Liver (tissue), 9 donors: Measurements from ENCODE around the gene BAIAP3. TPM values are rescaled to one million over a fixed set of nuclear protein-coding genes. Genes with fewer than 3 reads are reported as not detected.

Experiments
- DNase-seq: peaks from one replicate; pipeline ENCODE4 v3.0.0-alpha.2; 2017; ENCODE audit warnings: low spot score
- H3K27ac ChIP-seq, 2 donors: one replicate each; pipeline ENCODE4 v1.7.0; 2013; ENCODE audit warnings: inconsistent platforms in 2 of 2, low read length in 2 of 2, control low read depth in 1 of 2, low read depth in 1 of 2, mild to moderate bottlenecking in 1 of 2
- H3K27me3 ChIP-seq, 4 donors: one replicate each; pipeline versions ENCODE4 v1.6.1 to v1.7.0; 2013; ENCODE audit warnings: low read length in 3 of 4, inconsistent platforms in 1 of 4, mild to moderate bottlenecking in 1 of 4, moderate library complexity in 1 of 4; ENCODE audit not compliant: control insufficient read depth in 4 of 4, insufficient read depth in 4 of 4
- H3K36me3 ChIP-seq, 4 donors: one replicate each; pipeline versions ENCODE4 v1.6.1 to v1.7.0; 2013; ENCODE audit warnings: low read length in 3 of 4, mild to moderate bottlenecking in 3 of 4, low read depth in 1 of 4, moderate library complexity in 1 of 4; ENCODE audit not compliant: control insufficient read depth in 4 of 4, insufficient read depth in 3 of 4
- H3K4me1 ChIP-seq, 4 donors: one replicate each; pipeline versions ENCODE4 v1.6.1 to v1.7.0; 2013; ENCODE audit warnings: low read length in 3 of 4, mild to moderate bottlenecking in 3 of 4, moderate library complexity in 1 of 4; ENCODE audit not compliant: control insufficient read depth in 4 of 4, insufficient read depth in 4 of 4
- H3K4me3 ChIP-seq, 3 donors: one replicate each; pipeline versions ENCODE4 v1.6.1 to v1.7.0; 2013; ENCODE audit warnings: low read length in 3 of 3, control low read depth in 1 of 3, low read depth in 1 of 3, mild to moderate bottlenecking in 1 of 3
- H3K9ac ChIP-seq, 2 donors: one replicate each; pipeline ENCODE4 v1.7.0; 2013; ENCODE audit warnings: low read length in 2 of 2, mild to moderate bottlenecking in 2 of 2, moderate library complexity in 2 of 2, control low read depth in 1 of 2, low read depth in 1 of 2
- H3K9me3 ChIP-seq, 4 donors: one replicate each; pipeline versions ENCODE4 v1.6.1 to v1.7.0; 2013; ENCODE audit warnings: low read length in 3 of 4; ENCODE audit not compliant: control insufficient read depth in 4 of 4
- EGR1 ChIP-seq, 2 donors: IDR thresholded peaks; 2 replicates each; pipeline ENCODE4 v1.6.1; 2016 to 2018; ENCODE audit warnings: antibody characterized with exemption in 2 of 2, low read depth in 2 of 2
- FOXA1 ChIP-seq: IDR thresholded peaks from 2 replicates; pipeline ENCODE4 v1.6.1; 2016; ENCODE audit warnings: antibody characterized with exemption
- JUND ChIP-seq, 2 donors: IDR thresholded peaks; 2 replicates each; pipeline ENCODE4 v1.6.1; 2016; ENCODE audit warnings: antibody characterized with exemption in 2 of 2
- NR2F2 ChIP-seq: IDR thresholded peaks from 2 replicates; pipeline ENCODE4 v1.6.1; 2016; ENCODE audit warnings: antibody characterized with exemption
- RAD21 ChIP-seq, 2 donors: IDR thresholded peaks; 2 replicates each; pipeline ENCODE4 v1.6.1; 2016; ENCODE audit warnings: antibody characterized with exemption in 2 of 2, mild to moderate bottlenecking in 2 of 2
- RXRA ChIP-seq, 2 donors: IDR thresholded peaks; 2 replicates each; pipeline ENCODE4 v1.6.1; 2017 to 2018; ENCODE audit warnings: antibody characterized with exemption in 2 of 2, mild to moderate bottlenecking in 1 of 2
- SP1 ChIP-seq: IDR thresholded peaks from 2 replicates; pipeline ENCODE4 v1.6.1; 2018; ENCODE audit warnings: antibody characterized with exemption, mild to moderate bottlenecking
- TAF1 ChIP-seq: conservative IDR thresholded peaks from 2 replicates; pipeline ENCODE4 v1.6.1; 2016; ENCODE audit warnings: antibody characterized with exemption, mild to moderate bottlenecking
- YY1 ChIP-seq: IDR thresholded peaks from 2 replicates; pipeline ENCODE4 v1.6.1; 2016; ENCODE audit warnings: antibody characterized with exemption, mild to moderate bottlenecking
- WGBS: extraction: QIAGEN DNeasy Blood & Tissue Kit; methylation state at CpG from one replicate; pipeline ENCODE4 v1.1.7; 2013; 5-methylcytosine and 5-hydroxymethylcytosine counted together
- polyA plus RNA-seq, 2 donors: library from polyadenylated mRNA; stranded (reverse) in 1 of 2; unstranded in 1 of 2; fragments of 200-250 nt in 1 of 2; fragments of >200 nt in 1 of 2; fragmentation: Nextera tagmentation in 1 of 2; extraction: Ambion mirVana in 1 of 2; gene quantifications; one replicate each; pipeline versions ENCODE4 v1.2.1 to v1.2.3, GENCODE V29; 2013 to 2015
- total RNA-seq, 2 donors: library from RNA; depleted of rRNA; stranded (reverse); fragments of >200 nt; gene quantifications; one replicate each; pipeline ENCODE4 v1.2.3, GENCODE V29; 2014
- TF ChIP-seq, protein P1 (sequence below): IDR thresholded peaks from 2 replicates; pipeline ENCODE4 v1.6.1; 2016; ENCODE audit warnings: antibody characterized with exemption
- TF ChIP-seq, protein P2 (sequence below): fragments of 150-350 bp; IDR thresholded peaks from 2 replicates; pipeline ENCODE4 v1.5.1; 2017; ENCODE audit warnings: improper control_type of control experiment, low read depth, low read length; ENCODE audit not compliant: missing input control
- TF ChIP-seq, protein P3 (sequence below): IDR thresholded peaks from 2 replicates; pipeline ENCODE4 v1.6.1; 2016; ENCODE audit warnings: antibody characterized with exemption, mild to moderate bottlenecking
- TF ChIP-seq, protein P4 (sequence below): IDR thresholded peaks from 2 replicates; pipeline ENCODE4 v1.6.1; 2016; ENCODE audit warnings: antibody characterized with exemption
- TF ChIP-seq, protein P5 (sequence below): IDR thresholded peaks from 2 replicates; pipeline ENCODE4 v1.6.1; 2016; ENCODE audit warnings: antibody characterized with exemption
- donor health status: healthy.
- donor health status: healthy.
- donor health status: healthy.
- donor health status: healthy.
- donor health status: healthy.

BAIAP3 gene
- total and polyA plus RNA-seq, 4 donors, result 1.6 to 3.8 (median 2.6) TPM

DNA sequence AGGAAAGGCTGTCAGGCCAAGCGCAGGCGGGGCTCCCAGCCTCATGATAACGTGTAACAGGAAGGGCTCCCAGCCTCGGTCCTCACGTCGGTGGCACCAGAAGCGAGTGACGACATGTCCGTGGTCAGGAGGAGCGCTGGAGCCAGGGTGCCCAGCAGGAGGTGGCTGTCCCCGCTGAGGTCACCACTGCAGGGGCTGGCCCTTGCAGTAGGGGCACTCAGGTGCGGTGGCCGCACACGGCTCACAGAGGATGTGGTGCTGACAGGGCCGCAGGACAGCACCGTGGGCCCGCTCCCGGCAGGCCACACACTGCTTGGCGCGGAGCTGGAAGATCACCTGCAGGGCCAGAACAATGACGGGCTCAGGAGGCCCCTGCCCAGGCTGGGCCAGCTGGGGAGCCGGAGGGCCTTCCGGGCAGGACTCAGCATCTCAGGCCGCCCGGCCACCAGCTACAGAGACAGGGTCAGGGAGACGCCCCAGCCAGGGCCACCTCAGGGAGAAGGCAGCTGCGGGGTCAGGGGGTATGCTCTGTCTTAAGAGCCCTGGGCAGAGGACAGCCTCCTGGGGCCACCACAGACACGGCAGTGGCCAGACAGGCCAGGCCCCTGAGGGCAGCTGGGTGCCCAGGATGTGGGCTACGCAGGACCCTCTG, 32.7 kb downstream of the BAIAP3 start:
- Histone ChIP-seq H3K27ac (no peak overlapping the region), H3K4me3 (no peak overlapping the region), H3K4me1 (no peaks in the 10 kb centered on the region), H3K9ac (no peak overlapping the region), H3K27me3 (no peaks in the 10 kb centered on the region), H3K9me3 (no peaks in the 10 kb centered on the region), H3K36me3 (peaks cover 4 to 51% (median 32%) of the 10 kb centered on the region in 4 donors)
- TF ChIP-seq, protein P1, sequence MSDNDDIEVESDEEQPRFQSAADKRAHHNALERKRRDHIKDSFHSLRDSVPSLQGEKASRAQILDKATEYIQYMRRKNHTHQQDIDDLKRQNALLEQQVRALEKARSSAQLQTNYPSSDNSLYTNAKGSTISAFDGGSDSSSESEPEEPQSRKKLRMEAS, result no peak
- TF ChIP-seq SP1 (no peak), EGR1 (IDR thresholded peaks at IDR 0.05; ENCODE audit: low read depth in 2 of 2) (no peak), RAD21 (IDR thresholded peaks at IDR 0.05) (no peak), FOXA1 (no peak), NR2F2 (no peak), JUND (IDR thresholded peaks at IDR 0.05) (no peak)
- TF ChIP-seq, protein P2, sequence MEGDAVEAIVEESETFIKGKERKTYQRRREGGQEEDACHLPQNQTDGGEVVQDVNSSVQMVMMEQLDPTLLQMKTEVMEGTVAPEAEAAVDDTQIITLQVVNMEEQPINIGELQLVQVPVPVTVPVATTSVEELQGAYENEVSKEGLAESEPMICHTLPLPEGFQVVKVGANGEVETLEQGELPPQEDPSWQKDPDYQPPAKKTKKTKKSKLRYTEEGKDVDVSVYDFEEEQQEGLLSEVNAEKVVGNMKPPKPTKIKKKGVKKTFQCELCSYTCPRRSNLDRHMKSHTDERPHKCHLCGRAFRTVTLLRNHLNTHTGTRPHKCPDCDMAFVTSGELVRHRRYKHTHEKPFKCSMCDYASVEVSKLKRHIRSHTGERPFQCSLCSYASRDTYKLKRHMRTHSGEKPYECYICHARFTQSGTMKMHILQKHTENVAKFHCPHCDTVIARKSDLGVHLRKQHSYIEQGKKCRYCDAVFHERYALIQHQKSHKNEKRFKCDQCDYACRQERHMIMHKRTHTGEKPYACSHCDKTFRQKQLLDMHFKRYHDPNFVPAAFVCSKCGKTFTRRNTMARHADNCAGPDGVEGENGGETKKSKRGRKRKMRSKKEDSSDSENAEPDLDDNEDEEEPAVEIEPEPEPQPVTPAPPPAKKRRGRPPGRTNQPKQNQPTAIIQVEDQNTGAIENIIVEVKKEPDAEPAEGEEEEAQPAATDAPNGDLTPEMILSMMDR, result no peak
- TF ChIP-seq, protein P3, sequence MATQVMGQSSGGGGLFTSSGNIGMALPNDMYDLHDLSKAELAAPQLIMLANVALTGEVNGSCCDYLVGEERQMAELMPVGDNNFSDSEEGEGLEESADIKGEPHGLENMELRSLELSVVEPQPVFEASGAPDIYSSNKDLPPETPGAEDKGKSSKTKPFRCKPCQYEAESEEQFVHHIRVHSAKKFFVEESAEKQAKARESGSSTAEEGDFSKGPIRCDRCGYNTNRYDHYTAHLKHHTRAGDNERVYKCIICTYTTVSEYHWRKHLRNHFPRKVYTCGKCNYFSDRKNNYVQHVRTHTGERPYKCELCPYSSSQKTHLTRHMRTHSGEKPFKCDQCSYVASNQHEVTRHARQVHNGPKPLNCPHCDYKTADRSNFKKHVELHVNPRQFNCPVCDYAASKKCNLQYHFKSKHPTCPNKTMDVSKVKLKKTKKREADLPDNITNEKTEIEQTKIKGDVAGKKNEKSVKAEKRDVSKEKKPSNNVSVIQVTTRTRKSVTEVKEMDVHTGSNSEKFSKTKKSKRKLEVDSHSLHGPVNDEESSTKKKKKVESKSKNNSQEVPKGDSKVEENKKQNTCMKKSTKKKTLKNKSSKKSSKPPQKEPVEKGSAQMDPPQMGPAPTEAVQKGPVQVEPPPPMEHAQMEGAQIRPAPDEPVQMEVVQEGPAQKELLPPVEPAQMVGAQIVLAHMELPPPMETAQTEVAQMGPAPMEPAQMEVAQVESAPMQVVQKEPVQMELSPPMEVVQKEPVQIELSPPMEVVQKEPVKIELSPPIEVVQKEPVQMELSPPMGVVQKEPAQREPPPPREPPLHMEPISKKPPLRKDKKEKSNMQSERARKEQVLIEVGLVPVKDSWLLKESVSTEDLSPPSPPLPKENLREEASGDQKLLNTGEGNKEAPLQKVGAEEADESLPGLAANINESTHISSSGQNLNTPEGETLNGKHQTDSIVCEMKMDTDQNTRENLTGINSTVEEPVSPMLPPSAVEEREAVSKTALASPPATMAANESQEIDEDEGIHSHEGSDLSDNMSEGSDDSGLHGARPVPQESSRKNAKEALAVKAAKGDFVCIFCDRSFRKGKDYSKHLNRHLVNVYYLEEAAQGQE, result no peak
- TF ChIP-seq, protein P4, sequence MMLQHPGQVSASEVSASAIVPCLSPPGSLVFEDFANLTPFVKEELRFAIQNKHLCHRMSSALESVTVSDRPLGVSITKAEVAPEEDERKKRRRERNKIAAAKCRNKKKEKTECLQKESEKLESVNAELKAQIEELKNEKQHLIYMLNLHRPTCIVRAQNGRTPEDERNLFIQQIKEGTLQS, result no peak
- TF ChIP-seq, protein P5, sequence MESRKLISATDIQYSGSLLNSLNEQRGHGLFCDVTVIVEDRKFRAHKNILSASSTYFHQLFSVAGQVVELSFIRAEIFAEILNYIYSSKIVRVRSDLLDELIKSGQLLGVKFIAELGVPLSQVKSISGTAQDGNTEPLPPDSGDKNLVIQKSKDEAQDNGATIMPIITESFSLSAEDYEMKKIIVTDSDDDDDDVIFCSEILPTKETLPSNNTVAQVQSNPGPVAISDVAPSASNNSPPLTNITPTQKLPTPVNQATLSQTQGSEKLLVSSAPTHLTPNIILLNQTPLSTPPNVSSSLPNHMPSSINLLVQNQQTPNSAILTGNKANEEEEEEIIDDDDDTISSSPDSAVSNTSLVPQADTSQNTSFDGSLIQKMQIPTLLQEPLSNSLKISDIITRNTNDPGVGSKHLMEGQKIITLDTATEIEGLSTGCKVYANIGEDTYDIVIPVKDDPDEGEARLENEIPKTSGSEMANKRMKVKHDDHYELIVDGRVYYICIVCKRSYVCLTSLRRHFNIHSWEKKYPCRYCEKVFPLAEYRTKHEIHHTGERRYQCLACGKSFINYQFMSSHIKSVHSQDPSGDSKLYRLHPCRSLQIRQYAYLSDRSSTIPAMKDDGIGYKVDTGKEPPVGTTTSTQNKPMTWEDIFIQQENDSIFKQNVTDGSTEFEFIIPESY, result no peak
- DNase-seq, result no peak
- WGBS, result 90% methylated on average over 29 of the region's 29 CpGs

DNA sequence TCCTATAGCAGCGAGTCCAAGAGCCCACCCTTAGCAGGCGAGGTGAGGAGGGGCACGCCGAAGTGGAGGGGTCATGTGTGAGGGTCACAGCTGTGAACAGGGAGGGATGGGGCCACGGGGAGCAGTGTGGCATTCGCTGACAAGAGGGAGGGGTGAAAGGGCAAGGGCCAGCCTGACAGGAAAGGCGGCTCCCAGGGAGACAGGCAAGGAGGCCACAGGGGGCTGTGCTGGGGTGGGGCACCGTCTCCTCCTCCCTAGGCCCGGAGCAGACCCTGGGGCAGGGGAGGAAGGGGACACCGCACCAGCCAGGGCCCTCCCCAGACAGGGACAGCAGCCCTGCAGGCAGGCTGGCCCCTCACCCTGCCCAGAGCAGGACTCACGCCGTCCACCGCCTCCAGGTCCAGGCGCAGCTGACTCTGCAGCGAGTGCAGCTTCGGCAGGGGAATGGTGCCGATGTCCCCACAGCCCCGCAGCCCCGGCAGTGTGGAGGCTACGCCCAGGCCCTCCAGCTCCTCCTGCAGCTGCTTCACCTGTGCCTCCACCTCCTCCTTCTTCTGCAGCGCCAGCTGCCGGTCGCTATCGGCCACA, 33.4 kb downstream of the BAIAP3 start:
- H3K4me3 ChIP-seq, result no peak overlapping the region
- H3K27me3 ChIP-seq, result no peaks in the 10 kb centered on the region
- peaks cover 4 to 49% (median 30%) of the 10 kb centered on the region in 4 donors for H3K36me3 ChIP-seq
- WGBS, result 91% methylated on average over 24 of the region's 24 CpGs
- H3K4me1 ChIP-seq, result no peaks in the 10 kb centered on the region
- no peaks in the 10 kb centered on the region for H3K9me3 ChIP-seq
- no peak for DNase-seq
- no peak overlapping the region for H3K27ac ChIP-seq
- no peak for TF ChIP-seq RAD21 (IDR thresholded peaks at IDR 0.05)
- no peak for TF ChIP-seq YY1
- TF ChIP-seq TAF1, result no peak
- no peak for TF ChIP-seq RXRA (IDR thresholded peaks at IDR 0.05)
- TF ChIP-seq, protein P3, result no peak
- H3K9ac ChIP-seq, result no peak overlapping the region
